Measurements from ENCODE around the gene UTS2R.

DNA sequence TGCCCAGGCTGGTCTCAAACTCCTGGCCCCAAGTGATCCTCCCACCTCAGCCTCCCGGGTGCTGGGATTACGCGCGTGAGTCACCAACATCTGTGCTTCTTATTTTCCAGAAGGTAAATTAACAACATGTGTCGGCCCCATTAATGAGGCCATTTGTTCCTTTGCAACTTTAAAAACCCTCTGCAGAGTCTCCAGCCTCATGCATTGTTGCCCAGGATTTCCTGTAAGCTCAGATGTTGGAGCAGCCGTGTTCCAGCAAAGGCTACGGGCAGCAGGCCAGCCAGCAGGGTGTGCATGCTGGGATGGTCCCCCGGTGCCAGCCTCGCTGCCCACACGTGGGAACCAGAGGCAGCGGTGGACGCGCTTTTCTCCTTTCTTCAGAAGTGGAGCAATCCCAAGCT lies 27.5 kb downstream of the UTS2R start:
- no peak for TF ChIP-seq EP300 (IDR thresholded peaks at IDR 0.05)
- TF ChIP-seq CTCF (IDR thresholded peaks at IDR 0.05), result no peak

Data from esophagus muscularis mucosa (tissue), 3 donors.